ENCODE data around the gene BCO2. TPM values are rescaled to one million over a fixed set of nuclear protein-coding genes. Genes with fewer than 3 reads are reported as not detected.
"Not testable (repeated sequence)": the region's sequence is repeated elsewhere in the genome, so short reads cannot be mapped to it uniquely, and the experiment has no call there.

The BCO2 gene
- total and polyA plus RNA-seq, 4 donors = 0.70 to 190 (median 78.8) TPM

DNA sequence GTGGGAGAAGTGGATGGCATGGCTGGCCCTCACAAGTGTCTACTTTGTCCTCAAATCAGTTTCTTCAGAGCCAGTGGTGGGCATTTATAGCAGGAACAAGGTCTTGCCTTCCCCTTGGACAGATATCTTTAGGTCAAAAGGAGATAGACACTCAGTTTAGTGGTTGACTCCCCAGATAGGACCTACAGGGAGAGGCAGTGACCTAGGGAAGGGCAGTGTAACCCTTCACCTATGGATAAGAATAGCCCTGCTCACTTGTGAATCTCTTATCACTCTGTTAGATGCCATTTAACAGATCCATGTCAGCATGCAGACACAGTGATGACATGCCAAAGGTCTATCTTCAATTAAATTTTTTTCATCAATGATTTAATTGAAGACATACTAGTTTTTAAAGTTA, 11.0 kb downstream of the BCO2 start:
- Histone ChIP-seq H3K9ac (ENCODE audit: low read depth in 1 of 2, low read length in 2 of 2) (no peak overlapping the region), H3K9me3 (ENCODE audit: control insufficient read depth in 4 of 4, low read length in 3 of 4) (no peaks in the 10 kb centered on the region), H3K4me3 (ENCODE audit: low read depth in 1 of 3, low read length in 3 of 3) (no peak overlapping the region), H3K36me3 (ENCODE audit: control insufficient read depth in 4 of 4, insufficient read depth in 3 of 4, low read depth in 1 of 4, low read length in 3 of 4) (peaks cover 0 to 3% (median 1%) of the 10 kb centered on the region in 4 donors), H3K27me3 (ENCODE audit: control insufficient read depth in 4 of 4, insufficient read depth in 4 of 4, low read length in 3 of 4) (no peaks in the 10 kb centered on the region), H3K27ac (ENCODE audit: low read depth in 1 of 2, low read length in 2 of 2) (no peak overlapping the region), H3K4me1 (ENCODE audit: control insufficient read depth in 4 of 4, insufficient read depth in 4 of 4, low read length in 3 of 4) (no peaks in the 10 kb centered on the region)
- TF ChIP-seq, protein P1, sequence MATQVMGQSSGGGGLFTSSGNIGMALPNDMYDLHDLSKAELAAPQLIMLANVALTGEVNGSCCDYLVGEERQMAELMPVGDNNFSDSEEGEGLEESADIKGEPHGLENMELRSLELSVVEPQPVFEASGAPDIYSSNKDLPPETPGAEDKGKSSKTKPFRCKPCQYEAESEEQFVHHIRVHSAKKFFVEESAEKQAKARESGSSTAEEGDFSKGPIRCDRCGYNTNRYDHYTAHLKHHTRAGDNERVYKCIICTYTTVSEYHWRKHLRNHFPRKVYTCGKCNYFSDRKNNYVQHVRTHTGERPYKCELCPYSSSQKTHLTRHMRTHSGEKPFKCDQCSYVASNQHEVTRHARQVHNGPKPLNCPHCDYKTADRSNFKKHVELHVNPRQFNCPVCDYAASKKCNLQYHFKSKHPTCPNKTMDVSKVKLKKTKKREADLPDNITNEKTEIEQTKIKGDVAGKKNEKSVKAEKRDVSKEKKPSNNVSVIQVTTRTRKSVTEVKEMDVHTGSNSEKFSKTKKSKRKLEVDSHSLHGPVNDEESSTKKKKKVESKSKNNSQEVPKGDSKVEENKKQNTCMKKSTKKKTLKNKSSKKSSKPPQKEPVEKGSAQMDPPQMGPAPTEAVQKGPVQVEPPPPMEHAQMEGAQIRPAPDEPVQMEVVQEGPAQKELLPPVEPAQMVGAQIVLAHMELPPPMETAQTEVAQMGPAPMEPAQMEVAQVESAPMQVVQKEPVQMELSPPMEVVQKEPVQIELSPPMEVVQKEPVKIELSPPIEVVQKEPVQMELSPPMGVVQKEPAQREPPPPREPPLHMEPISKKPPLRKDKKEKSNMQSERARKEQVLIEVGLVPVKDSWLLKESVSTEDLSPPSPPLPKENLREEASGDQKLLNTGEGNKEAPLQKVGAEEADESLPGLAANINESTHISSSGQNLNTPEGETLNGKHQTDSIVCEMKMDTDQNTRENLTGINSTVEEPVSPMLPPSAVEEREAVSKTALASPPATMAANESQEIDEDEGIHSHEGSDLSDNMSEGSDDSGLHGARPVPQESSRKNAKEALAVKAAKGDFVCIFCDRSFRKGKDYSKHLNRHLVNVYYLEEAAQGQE (IDR thresholded peaks at IDR 0.05) = no peak
- TF ChIP-seq TAF1 (conservative IDR thresholded peaks at IDR 0.05) = no peak
- no peak for TF ChIP-seq HNF4A (conservative IDR thresholded peaks at IDR 0.05)
- TF ChIP-seq HNF4G (IDR thresholded peaks at IDR 0.05) = no peak
- no peak for TF ChIP-seq JUND (IDR thresholded peaks at IDR 0.05)
- TF ChIP-seq RAD21 (IDR thresholded peaks at IDR 0.05) = no peak
- TF ChIP-seq, protein P2, sequence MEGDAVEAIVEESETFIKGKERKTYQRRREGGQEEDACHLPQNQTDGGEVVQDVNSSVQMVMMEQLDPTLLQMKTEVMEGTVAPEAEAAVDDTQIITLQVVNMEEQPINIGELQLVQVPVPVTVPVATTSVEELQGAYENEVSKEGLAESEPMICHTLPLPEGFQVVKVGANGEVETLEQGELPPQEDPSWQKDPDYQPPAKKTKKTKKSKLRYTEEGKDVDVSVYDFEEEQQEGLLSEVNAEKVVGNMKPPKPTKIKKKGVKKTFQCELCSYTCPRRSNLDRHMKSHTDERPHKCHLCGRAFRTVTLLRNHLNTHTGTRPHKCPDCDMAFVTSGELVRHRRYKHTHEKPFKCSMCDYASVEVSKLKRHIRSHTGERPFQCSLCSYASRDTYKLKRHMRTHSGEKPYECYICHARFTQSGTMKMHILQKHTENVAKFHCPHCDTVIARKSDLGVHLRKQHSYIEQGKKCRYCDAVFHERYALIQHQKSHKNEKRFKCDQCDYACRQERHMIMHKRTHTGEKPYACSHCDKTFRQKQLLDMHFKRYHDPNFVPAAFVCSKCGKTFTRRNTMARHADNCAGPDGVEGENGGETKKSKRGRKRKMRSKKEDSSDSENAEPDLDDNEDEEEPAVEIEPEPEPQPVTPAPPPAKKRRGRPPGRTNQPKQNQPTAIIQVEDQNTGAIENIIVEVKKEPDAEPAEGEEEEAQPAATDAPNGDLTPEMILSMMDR (IDR thresholded peaks at IDR 0.05; ENCODE audit: low read depth, low read length, missing input control) = no peak
- TF ChIP-seq RXRA (IDR thresholded peaks at IDR 0.05) = no peak
- TF ChIP-seq, protein P3, sequence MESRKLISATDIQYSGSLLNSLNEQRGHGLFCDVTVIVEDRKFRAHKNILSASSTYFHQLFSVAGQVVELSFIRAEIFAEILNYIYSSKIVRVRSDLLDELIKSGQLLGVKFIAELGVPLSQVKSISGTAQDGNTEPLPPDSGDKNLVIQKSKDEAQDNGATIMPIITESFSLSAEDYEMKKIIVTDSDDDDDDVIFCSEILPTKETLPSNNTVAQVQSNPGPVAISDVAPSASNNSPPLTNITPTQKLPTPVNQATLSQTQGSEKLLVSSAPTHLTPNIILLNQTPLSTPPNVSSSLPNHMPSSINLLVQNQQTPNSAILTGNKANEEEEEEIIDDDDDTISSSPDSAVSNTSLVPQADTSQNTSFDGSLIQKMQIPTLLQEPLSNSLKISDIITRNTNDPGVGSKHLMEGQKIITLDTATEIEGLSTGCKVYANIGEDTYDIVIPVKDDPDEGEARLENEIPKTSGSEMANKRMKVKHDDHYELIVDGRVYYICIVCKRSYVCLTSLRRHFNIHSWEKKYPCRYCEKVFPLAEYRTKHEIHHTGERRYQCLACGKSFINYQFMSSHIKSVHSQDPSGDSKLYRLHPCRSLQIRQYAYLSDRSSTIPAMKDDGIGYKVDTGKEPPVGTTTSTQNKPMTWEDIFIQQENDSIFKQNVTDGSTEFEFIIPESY (IDR thresholded peaks at IDR 0.05) = no peak
- no peak for TF ChIP-seq YY1 (IDR thresholded peaks at IDR 0.05)
- TF ChIP-seq GABPA (IDR thresholded peaks at IDR 0.05 in 1 of 2, conservative IDR thresholded peaks at IDR 0.05 in 1 of 2) = no peak
- TF ChIP-seq, protein P4, sequence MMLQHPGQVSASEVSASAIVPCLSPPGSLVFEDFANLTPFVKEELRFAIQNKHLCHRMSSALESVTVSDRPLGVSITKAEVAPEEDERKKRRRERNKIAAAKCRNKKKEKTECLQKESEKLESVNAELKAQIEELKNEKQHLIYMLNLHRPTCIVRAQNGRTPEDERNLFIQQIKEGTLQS (IDR thresholded peaks at IDR 0.05) = no peak
- no peak for TF ChIP-seq FOXA1 (IDR thresholded peaks at IDR 0.05)
- no peak for TF ChIP-seq FOXA2 (IDR thresholded peaks at IDR 0.05)
- no peak for TF ChIP-seq NR2F2 (IDR thresholded peaks at IDR 0.05)
- TF ChIP-seq, protein P5, sequence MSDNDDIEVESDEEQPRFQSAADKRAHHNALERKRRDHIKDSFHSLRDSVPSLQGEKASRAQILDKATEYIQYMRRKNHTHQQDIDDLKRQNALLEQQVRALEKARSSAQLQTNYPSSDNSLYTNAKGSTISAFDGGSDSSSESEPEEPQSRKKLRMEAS (IDR thresholded peaks at IDR 0.05) = no peak
- no peak for TF ChIP-seq SP1 (IDR thresholded peaks at IDR 0.05)
- no peak for DNase-seq (ENCODE audit: low spot score)

DNA sequence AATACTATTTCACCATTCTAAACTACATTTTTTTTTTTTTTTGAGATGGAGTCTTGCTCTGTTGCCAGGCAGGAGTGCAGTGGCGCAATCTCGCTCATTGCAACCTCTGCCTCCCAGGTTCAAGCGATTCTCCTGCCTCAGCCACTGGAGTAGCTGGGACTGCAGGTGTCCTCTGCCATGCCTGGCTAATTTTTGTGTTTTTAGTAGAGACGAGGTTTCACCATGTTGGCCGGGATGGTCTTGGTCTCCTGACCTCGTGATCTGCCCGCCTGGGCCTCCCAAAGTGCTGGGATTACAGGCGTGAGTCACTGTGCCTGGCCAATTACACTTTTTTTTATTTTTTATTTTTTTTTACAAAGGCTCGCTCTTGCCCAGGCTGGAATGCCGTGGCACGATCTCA, 19.8 kb downstream of the BCO2 start:
- DNase-seq (ENCODE audit: low spot score); H3K27me3 ChIP-seq (ENCODE audit: control insufficient read depth in 4 of 4, insufficient read depth in 4 of 4, low read length in 3 of 4); H3K9ac ChIP-seq (ENCODE audit: low read depth in 1 of 2, low read length in 2 of 2); H3K4me3 ChIP-seq (ENCODE audit: low read depth in 1 of 3, low read length in 3 of 3); H3K9me3 ChIP-seq (ENCODE audit: control insufficient read depth in 4 of 4, low read length in 3 of 4): not testable (repeated sequence)
- Histone ChIP-seq H3K27ac (ENCODE audit: low read depth in 1 of 2, low read length in 2 of 2) (peak overlapping the region in 1 of 2 donors; percentile 43), H3K36me3 (ENCODE audit: control insufficient read depth in 4 of 4, insufficient read depth in 3 of 4, low read depth in 1 of 4, low read length in 3 of 4) (peaks cover 1 to 30% (median 10%) of the 10 kb centered on the region in 4 donors), H3K4me1 (ENCODE audit: control insufficient read depth in 4 of 4, insufficient read depth in 4 of 4, low read length in 3 of 4) (peaks cover 0 to 21% (median 16%) of the 10 kb centered on the region in 4 donors)
- 84% methylated on average over 11 of the region's 11 CpGs for WGBS
- TF ChIP-seq RXRA (IDR thresholded peaks at IDR 0.05) = peak in 1 of 2 donors; percentile 51
- TF ChIP-seq RAD21 (IDR thresholded peaks at IDR 0.05) = peak in 1 of 2 donors; percentile 15
- peak in 1 of 2 donors; percentile 50 for TF ChIP-seq HNF4A (conservative IDR thresholded peaks at IDR 0.05)
- TF ChIP-seq SP1 (IDR thresholded peaks at IDR 0.05) = peak; percentile 33
